ENCODE measurements around the gene CENPS. TPM values are rescaled to one million over a fixed set of nuclear protein-coding genes. Genes with fewer than 3 reads are reported as not detected.
A peak's percentile ranks its signal among the peaks of the same experiment; 100 is the strongest.

The CENPS gene
- polyA plus RNA-seq, 2 of the 4 experiments (the other 2 are of a cell fraction), result 25.7 to 27.3 TPM

GRCh38 chr1:10449751-10450150 lies 19.5 kb downstream of the CENPS start, which contains the start of gene CORT:
CORT (plus strand) TSS chr1:10450031; CDS start chr1:10450224, 193 bp downstream.
- H3K4me1 ChIP-seq, result no peaks in the 10 kb centered on the region
- ChIA-PET CTCF (interaction anchor here (0.6 to 1.1 kb wide), 3 partner anchors 19 to 394 kb away, joined by 3 to 4 read pairs (median 3); partner anchors contain the start of gene CENPS), POLR2A (no interaction called here)
- TF ChIP-seq, protein P1, sequence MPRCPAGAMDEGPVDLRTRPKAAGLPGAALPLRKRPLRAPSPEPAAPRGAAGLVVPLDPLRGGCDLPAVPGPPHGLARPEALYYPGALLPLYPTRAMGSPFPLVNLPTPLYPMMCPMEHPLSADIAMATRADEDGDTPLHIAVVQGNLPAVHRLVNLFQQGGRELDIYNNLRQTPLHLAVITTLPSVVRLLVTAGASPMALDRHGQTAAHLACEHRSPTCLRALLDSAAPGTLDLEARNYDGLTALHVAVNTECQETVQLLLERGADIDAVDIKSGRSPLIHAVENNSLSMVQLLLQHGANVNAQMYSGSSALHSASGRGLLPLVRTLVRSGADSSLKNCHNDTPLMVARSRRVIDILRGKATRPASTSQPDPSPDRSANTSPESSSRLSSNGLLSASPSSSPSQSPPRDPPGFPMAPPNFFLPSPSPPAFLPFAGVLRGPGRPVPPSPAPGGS (IDR thresholded peaks at IDR 0.05), result no peak
- no peak for TF ChIP-seq CEBPB (IDR thresholded peaks at IDR 0.05)
- TF ChIP-seq E2F6 (IDR thresholded peaks at IDR 0.05; ENCODE audit: borderline replicate concordance, low read depth), result no peak
- TF ChIP-seq ZSCAN20 (CRISPR knock-in tag; IDR thresholded peaks at IDR 0.05), result no peak
- no peak for TF ChIP-seq EP300 (IDR thresholded peaks at IDR 0.05)
- no peak for TF ChIP-seq FOXS1 (CRISPR knock-in tag; IDR thresholded peaks at IDR 0.05)
- no peak for TF ChIP-seq CHD4 (IDR thresholded peaks at IDR 0.05; ENCODE audit: borderline replicate concordance)
- TF ChIP-seq, protein P2, sequence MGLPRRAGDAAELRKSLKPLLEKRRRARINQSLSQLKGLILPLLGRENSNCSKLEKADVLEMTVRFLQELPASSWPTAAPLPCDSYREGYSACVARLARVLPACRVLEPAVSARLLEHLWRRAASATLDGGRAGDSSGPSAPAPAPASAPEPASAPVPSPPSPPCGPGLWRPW (IDR thresholded peaks at IDR 0.05), result no peak
- TF ChIP-seq KDM5A (IDR thresholded peaks at IDR 0.05), result no peak
- TF ChIP-seq, protein P3, sequence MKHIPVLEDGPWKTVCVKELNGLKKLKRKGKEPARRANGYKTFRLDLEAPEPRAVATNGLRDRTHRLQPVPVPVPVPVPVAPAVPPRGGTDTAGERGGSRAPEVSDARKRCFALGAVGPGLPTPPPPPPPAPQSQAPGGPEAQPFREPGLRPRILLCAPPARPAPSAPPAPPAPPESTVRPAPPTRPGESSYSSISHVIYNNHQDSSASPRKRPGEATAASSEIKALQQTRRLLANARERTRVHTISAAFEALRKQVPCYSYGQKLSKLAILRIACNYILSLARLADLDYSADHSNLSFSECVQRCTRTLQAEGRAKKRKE (CRISPR knock-in tag; IDR thresholded peaks at IDR 0.05; ENCODE audit: low read depth), result no peak
- TF ChIP-seq NPAS2 (CRISPR knock-in tag; IDR thresholded peaks at IDR 0.05; ENCODE audit: borderline replicate concordance), result no peak
- TF ChIP-seq ZNF302 (CRISPR knock-in tag; IDR thresholded peaks at IDR 0.05), result no peak
- no peak for TF ChIP-seq RNF2 (IDR thresholded peaks at IDR 0.05; ENCODE audit: borderline replicate concordance, low read depth)
- TF ChIP-seq SREBF2 (IDR thresholded peaks at IDR 0.05), result no peak
- TF ChIP-seq, protein P4, sequence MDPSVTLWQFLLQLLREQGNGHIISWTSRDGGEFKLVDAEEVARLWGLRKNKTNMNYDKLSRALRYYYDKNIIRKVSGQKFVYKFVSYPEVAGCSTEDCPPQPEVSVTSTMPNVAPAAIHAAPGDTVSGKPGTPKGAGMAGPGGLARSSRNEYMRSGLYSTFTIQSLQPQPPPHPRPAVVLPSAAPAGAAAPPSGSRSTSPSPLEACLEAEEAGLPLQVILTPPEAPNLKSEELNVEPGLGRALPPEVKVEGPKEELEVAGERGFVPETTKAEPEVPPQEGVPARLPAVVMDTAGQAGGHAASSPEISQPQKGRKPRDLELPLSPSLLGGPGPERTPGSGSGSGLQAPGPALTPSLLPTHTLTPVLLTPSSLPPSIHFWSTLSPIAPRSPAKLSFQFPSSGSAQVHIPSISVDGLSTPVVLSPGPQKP (IDR thresholded peaks at IDR 0.05; ENCODE audit: low read depth, low read length), result no peak
- TF ChIP-seq CHD2 (IDR thresholded peaks at IDR 0.05; ENCODE audit: low read length, partially characterized antibody), result no peak
- TF ChIP-seq TFCP2L1 (CRISPR knock-in tag; IDR thresholded peaks at IDR 0.05), result no peak
- TF ChIP-seq NR3C1 (IDR thresholded peaks at IDR 0.05), result no peak
- TF ChIP-seq HOXB13 (CRISPR knock-in tag; IDR thresholded peaks at IDR 0.05; ENCODE audit: low read depth), result no peak
- ATAC-seq, result no peak
- no peak within 1 kb of the TSS for H3K27ac ChIP-seq
- no peaks in the 10 kb centered on the region for H3K9me3 ChIP-seq
- DNase-seq (ENCODE audit: low read depth in 1 of 2, low spot score in 1 of 2), result no peak
- no peak within 1 kb of the TSS for H3K4me2 ChIP-seq
- WGBS (ENCODE audit: missing lambda C conversion rate), result 95% methylated on average over 10 of the region's 10 CpGs
- FAIRE-seq, result no peak
- no peak within 1 kb of the TSS for H3K4me3 ChIP-seq

GRCh38 chr1:10450156-10450814 lies 20.1 kb downstream of the CENPS start:
- TF ChIP-seq, protein P2 (IDR thresholded peaks at IDR 0.05), result no peak
- TF ChIP-seq NPAS2 (CRISPR knock-in tag; IDR thresholded peaks at IDR 0.05; ENCODE audit: borderline replicate concordance) (no peak), JUNB (IDR thresholded peaks at IDR 0.05) (no peak), KDM1A (IDR thresholded peaks at IDR 0.05; ENCODE audit: low read depth) (no peak), HDAC2 (IDR thresholded peaks at IDR 0.05) (no peak), RFX5 (IDR thresholded peaks at IDR 0.05) (no peak), RAD21 (conservative IDR thresholded peaks at IDR 0.05 in 1 of 2, IDR thresholded peaks at IDR 0.05 in 1 of 2) (no peak), SMC3 (IDR thresholded peaks at IDR 0.05) (no peak), ZC3H11A (IDR thresholded peaks at IDR 0.05) (no peak), CBX2 (IDR thresholded peaks at IDR 0.05; ENCODE audit: borderline replicate concordance, low read depth) (no peak), MAFK (IDR thresholded peaks at IDR 0.05; ENCODE audit: partially characterized antibody) (no peak), FOXS1 (CRISPR knock-in tag; IDR thresholded peaks at IDR 0.05) (no peak), KDM5A (IDR thresholded peaks at IDR 0.05) (no peak)
- ChIA-PET POLR2A (no interaction called here), CTCF (interaction anchor here (0.6 to 1.1 kb wide), 2 partner anchors 45 to 393 kb away, joined by 3 read pairs; no protein-coding TSS in a partner anchor)
- no peaks in the 10 kb centered on the region for H3K4me1 ChIP-seq
- FAIRE-seq, result no peak
- no peak overlapping the region for H3K4me2 ChIP-seq
- DNase-seq (ENCODE audit: low read depth in 1 of 2, low spot score in 1 of 2), result no peak
- no peak overlapping the region for H3K4me3 ChIP-seq
- H3K9me3 ChIP-seq, result no peaks in the 10 kb centered on the region
- WGBS (ENCODE audit: missing lambda C conversion rate), result 91% methylated on average over 20 of the region's 21 CpGs
- ATAC-seq, result peak; percentile 30 to 54; a peak in 4 of 6 replicates
- H3K27ac ChIP-seq, result no peak overlapping the region

All from A549 (cell line).